Gastroesophageal sphincter (tissue), 3 donors: ENCODE data around the gene LMTK2.

Experiments
- EP300 ChIP-seq: sonication (generic); formaldehyde crosslinking; IDR thresholded peaks from one replicate; pipeline ENCODE4 v1.6.1; 2017; ENCODE audit warnings: antibody characterized with exemption, mild to moderate bottlenecking
- POLR2A ChIP-seq, 2 donors: fragments of 450-650 bp; IDR thresholded peaks; one replicate each; pipeline ENCODE4 v1.6.1; 2017; ENCODE audit warnings: antibody characterized with exemption in 2 of 2, mild to moderate bottlenecking in 2 of 2, moderate library complexity in 1 of 2
- POLR2AphosphoS5 ChIP-seq: sonication (generic); formaldehyde crosslinking; IDR thresholded peaks from one replicate; pipeline ENCODE4 v1.6.1; 2017; ENCODE audit warnings: antibody characterized with exemption
- TF ChIP-seq, protein P1 (sequence below), 4 experiments: fragments of 200-600 bp in 2 of 4; fragments of 450-650 bp in 2 of 4; sonication (generic) in 1 of 4; IDR thresholded peaks; one replicate each; pipeline ENCODE4 v1.5.1; 2017 to 2019; ENCODE audit warnings: antibody characterized with exemption in 4 of 4, mild to moderate bottlenecking in 2 of 4, moderate library complexity in 2 of 4

GRCh38 chr7:98085674-98086073, 21.0 kb upstream of the LMTK2 start:
- TF ChIP-seq POLR2A (IDR thresholded peaks at IDR 0.05) (no peak), EP300 (no peak), POLR2AphosphoS5 (no peak)
- TF ChIP-seq, protein P1, sequence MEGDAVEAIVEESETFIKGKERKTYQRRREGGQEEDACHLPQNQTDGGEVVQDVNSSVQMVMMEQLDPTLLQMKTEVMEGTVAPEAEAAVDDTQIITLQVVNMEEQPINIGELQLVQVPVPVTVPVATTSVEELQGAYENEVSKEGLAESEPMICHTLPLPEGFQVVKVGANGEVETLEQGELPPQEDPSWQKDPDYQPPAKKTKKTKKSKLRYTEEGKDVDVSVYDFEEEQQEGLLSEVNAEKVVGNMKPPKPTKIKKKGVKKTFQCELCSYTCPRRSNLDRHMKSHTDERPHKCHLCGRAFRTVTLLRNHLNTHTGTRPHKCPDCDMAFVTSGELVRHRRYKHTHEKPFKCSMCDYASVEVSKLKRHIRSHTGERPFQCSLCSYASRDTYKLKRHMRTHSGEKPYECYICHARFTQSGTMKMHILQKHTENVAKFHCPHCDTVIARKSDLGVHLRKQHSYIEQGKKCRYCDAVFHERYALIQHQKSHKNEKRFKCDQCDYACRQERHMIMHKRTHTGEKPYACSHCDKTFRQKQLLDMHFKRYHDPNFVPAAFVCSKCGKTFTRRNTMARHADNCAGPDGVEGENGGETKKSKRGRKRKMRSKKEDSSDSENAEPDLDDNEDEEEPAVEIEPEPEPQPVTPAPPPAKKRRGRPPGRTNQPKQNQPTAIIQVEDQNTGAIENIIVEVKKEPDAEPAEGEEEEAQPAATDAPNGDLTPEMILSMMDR (IDR thresholded peaks at IDR 0.05): no peak
